Cardiac muscle cell (in vitro differentiated cells and primary cell): Measurements from ENCODE around the gene PPDPF. TPM values are rescaled to one million over a fixed set of nuclear protein-coding genes. Genes with fewer than 3 reads are reported as not detected.

Source experiments
- DNase-seq, 2 donors: peaks; one replicate each; pipeline versions ENCODE4 v3.0.0 to v3.0.0-alpha.2; 2010 to 2017; ENCODE audit warnings: low read depth in 1 of 2, low spot score in 1 of 2
- H3K27ac ChIP-seq: fragments of 200-600 bp; sonication (generic); 2 replicates; pipeline ENCODE4 v1.5.1; 2016
- H3K27me3 ChIP-seq: fragments of 200-600 bp; sonication (generic); 2 replicates; pipeline ENCODE4 v1.6.0; 2016; ENCODE audit warnings: control low read depth
- H3K36me3 ChIP-seq: fragments of 200-600 bp; sonication (generic); 2 replicates; pipeline ENCODE4 v1.5.1; 2016; ENCODE audit warnings: control low read depth
- H3K4me1 ChIP-seq: fragments of 200-600 bp; sonication (generic); 2 replicates; pipeline ENCODE4 v1.8.1; 2017; ENCODE audit warnings: low read depth, mild to moderate bottlenecking, mixed run types
- H3K4me3 ChIP-seq: fragments of 200-600 bp; sonication (generic); 2 replicates; pipeline ENCODE4 v1.5.1; 2016; ENCODE audit warnings: mild to moderate bottlenecking
- H3K9me3 ChIP-seq: fragments of 200-600 bp; sonication (generic); 2 replicates; pipeline ENCODE4 v1.5.1; 2017; ENCODE audit warnings: low read depth, mild to moderate bottlenecking, control low read depth
- polyA plus RNA-seq: library from polyadenylated mRNA; unstranded; fragments of >200 nt; fragmentation: Nextera tagmentation; extraction: Ambion mirVana; gene quantifications from 2 replicates; pipeline ENCODE4 v1.2.1, GENCODE V29; 2016
- total RNA-seq: library from RNA; depleted of rRNA; stranded (reverse); fragments of >200 nt; gene quantifications from 2 replicates; pipeline ENCODE4 v1.2.3, GENCODE V29; 2016
- TF ChIP-seq, protein P1 (sequence below): IDR thresholded peaks from 2 replicates; pipeline ENCODE4 v1.5.1; 2012; ENCODE audit warnings: low read depth, mild to moderate bottlenecking, low read length

Gene PPDPF
- total and polyA plus RNA-seq, 2 experiments from 2014 or later, result 265 to 368 TPM

- Histone ChIP-seq H3K27ac (peak overlapping the region; percentile 66), H3K4me3 (peak overlapping the region; percentile 92), H3K36me3 (peaks cover 28% of the 10 kb centered on the region), H3K9me3 (no peaks in the 10 kb centered on the region), H3K4me1 (peaks cover 53% of the 10 kb centered on the region), H3K27me3 (no peaks in the 10 kb centered on the region)
- TF ChIP-seq, protein P1, sequence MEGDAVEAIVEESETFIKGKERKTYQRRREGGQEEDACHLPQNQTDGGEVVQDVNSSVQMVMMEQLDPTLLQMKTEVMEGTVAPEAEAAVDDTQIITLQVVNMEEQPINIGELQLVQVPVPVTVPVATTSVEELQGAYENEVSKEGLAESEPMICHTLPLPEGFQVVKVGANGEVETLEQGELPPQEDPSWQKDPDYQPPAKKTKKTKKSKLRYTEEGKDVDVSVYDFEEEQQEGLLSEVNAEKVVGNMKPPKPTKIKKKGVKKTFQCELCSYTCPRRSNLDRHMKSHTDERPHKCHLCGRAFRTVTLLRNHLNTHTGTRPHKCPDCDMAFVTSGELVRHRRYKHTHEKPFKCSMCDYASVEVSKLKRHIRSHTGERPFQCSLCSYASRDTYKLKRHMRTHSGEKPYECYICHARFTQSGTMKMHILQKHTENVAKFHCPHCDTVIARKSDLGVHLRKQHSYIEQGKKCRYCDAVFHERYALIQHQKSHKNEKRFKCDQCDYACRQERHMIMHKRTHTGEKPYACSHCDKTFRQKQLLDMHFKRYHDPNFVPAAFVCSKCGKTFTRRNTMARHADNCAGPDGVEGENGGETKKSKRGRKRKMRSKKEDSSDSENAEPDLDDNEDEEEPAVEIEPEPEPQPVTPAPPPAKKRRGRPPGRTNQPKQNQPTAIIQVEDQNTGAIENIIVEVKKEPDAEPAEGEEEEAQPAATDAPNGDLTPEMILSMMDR, result no peak
- DNase-seq, result peak in 1 of 2 donors; percentile 69
These were observed 22.3 kb upstream of the PPDPF start for GRCh38 chr20:63497946-63498935.

DNA sequence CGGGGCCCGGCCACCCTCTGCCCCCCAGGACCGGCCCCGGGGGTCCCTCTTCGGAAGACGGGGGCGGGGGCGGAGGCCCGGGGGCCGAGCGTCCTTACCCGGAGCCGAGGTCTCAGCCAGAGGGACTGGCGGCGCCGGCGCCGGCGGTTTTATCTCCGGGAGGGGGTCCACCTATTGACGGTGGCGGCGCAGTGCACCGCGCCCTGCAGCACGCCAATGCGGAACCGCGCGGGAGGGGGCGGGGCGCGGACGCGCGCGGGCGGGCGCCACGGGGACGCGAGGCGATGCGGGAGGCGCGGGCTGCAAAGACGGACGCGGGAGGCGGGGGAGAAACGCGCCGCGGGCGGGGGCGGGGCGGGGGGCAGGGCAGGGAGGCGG is 21.6 kb upstream of the PPDPF start, which contains the start of gene EEF1A2:
TSS of gene EEF1A2 (minus strand) at position 124 of the 378 bp plus-strand sequence. CDS start 1,320 bp downstream, outside the sequence.
- Histone ChIP-seq H3K4me1 (peaks cover 53% of the 10 kb centered on the region), H3K27ac (peak within 1 kb of the TSS; percentile 66), H3K27me3 (no peaks in the 10 kb centered on the region)

GRCh38 chr20:63499338-63499969 is 21.1 kb upstream of the PPDPF start:
- Histone ChIP-seq H3K4me1 (peaks cover 53% of the 10 kb centered on the region), H3K9me3 (no peaks in the 10 kb centered on the region), H3K27me3 (no peaks in the 10 kb centered on the region), H3K36me3 (peaks cover 16% of the 10 kb centered on the region), H3K27ac (peak overlapping the region; percentile 22), H3K4me3 (peak overlapping the region; percentile 92)
- DNase-seq, result peak in 1 of 2 donors; percentile 62
- TF ChIP-seq, protein P1, result no peak

More for the DNA sequence above, 21.6 kb upstream of the PPDPF start, which contains the start of gene EEF1A2:
- H3K9me3 ChIP-seq, result no peaks in the 10 kb centered on the region
- peaks cover 21% of the 10 kb centered on the region for H3K36me3 ChIP-seq
- TF ChIP-seq, protein P1, result no peak
- peak in 1 of 2 donors; percentile 83 for DNase-seq
- peak within 1 kb of the TSS; percentile 92 for H3K4me3 ChIP-seq

DNA sequence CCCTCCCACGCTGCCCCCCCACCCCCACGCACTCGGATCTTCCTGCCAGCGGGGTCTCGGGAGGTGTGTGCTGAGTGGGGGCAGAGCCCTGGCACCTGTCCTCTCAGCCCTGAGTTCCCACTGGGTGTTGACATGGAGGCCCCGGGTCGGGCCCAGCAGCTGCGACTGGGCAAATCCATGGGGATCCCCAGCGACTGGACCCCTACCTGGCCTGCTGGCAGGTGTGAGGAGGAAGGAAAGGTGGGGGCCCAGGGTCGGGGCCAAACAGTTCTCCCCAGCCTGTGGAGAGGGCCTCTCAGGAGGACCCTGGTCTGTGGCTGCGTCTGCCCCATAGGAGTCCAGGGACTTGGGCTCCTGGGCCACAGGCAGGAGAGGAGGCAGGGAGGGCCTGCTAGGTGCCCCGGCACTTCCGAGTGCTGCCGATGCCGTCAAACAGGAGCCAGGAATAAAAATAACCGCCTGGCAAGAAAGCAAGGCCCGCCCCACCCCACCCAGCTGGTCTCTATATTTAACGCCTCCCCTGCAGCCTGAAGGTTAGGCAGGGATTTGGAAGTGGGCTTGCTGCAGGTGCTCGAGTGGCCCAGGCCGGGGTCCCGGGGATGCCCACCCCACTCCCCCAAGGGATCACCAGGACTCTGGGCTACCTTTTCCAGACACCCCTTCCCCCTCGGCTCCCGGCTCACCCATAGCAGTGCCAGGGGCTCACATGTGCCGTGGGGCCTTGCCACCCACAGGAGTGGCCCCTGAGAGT is 20.2 kb upstream of the PPDPF start:
- Histone ChIP-seq H3K36me3 (peaks cover 7% of the 10 kb centered on the region), H3K9me3 (no peaks in the 10 kb centered on the region), H3K4me3 (no peak overlapping the region), H3K27ac (peak overlapping the region; percentile 62), H3K27me3 (no peaks in the 10 kb centered on the region), H3K4me1 (peaks cover 53% of the 10 kb centered on the region)
- peak in 1 of 2 donors; percentile 56 for DNase-seq
- TF ChIP-seq, protein P1, result no peak
